HL-60 (cell line): ENCODE measurements around the gene GID4.

Source experiments
- POLR2AphosphoS5 ChIP-seq: IDR thresholded peaks from 2 replicates; pipeline ENCODE4 v1.6.1; 2012; ENCODE audit warnings: low read depth
- REST ChIP-seq: IDR thresholded peaks from 2 replicates; pipeline ENCODE4 v1.6.1; 2012; ENCODE audit warnings: low read depth; ENCODE audit not compliant: insufficient replicate concordance
- SPI1 ChIP-seq: IDR thresholded peaks from 2 replicates; pipeline ENCODE4 v1.6.1; 2012; ENCODE audit warnings: low read depth, mild to moderate bottlenecking, borderline replicate concordance
- TF ChIP-seq, protein P1 (sequence below): IDR thresholded peaks from one replicate; pipeline ENCODE4 v1.5.1; 2011; ENCODE audit warnings: low read length, control low read depth, inconsistent platforms; ENCODE audit not compliant: insufficient read depth

GRCh38 chr17:18017958-18018357, 21.2 kb upstream of the GID4 start:
- TF ChIP-seq, protein P1, sequence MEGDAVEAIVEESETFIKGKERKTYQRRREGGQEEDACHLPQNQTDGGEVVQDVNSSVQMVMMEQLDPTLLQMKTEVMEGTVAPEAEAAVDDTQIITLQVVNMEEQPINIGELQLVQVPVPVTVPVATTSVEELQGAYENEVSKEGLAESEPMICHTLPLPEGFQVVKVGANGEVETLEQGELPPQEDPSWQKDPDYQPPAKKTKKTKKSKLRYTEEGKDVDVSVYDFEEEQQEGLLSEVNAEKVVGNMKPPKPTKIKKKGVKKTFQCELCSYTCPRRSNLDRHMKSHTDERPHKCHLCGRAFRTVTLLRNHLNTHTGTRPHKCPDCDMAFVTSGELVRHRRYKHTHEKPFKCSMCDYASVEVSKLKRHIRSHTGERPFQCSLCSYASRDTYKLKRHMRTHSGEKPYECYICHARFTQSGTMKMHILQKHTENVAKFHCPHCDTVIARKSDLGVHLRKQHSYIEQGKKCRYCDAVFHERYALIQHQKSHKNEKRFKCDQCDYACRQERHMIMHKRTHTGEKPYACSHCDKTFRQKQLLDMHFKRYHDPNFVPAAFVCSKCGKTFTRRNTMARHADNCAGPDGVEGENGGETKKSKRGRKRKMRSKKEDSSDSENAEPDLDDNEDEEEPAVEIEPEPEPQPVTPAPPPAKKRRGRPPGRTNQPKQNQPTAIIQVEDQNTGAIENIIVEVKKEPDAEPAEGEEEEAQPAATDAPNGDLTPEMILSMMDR: no peak
- TF ChIP-seq REST (no peak), POLR2AphosphoS5 (no peak), SPI1 (no peak)
